ENCODE results near the gene CD79A. TPM values are rescaled to one million over a fixed set of nuclear protein-coding genes. Genes with fewer than 3 reads are reported as not detected.

Gene CD79A
- total and polyA plus RNA-seq, 2 donors (not counting 3 experiments of a cell fraction or from before 2014, with no cell fraction given) = 0.32 TPM; not detected in 1

DNA sequence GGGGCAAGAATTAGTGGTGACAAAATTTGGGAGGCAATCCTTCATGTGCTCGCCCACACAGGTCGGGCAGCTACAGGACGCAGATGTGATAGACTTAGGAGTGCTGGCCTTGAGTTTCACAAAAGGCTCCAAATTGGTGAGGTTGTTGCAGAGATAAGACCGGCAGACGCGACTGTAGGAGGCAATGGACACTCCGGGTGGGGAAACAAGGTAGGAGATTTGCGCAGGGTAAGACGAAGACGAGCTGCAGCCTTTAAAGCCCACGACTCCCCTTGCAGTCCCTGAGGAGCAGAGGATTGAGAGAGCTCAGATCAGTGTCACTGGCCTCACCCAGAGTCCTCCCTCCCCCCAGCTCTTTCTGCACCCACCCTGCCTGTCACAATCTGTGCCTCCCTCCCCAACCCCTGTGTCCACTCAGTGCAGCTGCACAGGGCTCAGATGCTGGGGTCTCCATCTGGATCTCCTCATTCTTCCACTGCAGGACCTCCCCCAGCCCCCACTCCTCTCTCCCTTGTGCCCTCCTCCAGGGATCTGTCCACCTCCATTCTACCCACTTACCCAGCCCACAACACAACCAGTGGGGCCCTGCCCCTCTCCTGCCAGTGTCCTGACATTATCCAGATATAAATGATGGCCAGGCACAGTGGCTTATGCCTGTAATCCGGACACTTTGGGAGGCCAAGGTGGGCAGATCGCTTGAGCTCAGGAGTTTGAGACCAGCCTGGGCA, 38.9 kb upstream of the CD79A start:
- H3K9me1 ChIP-seq (replicated peaks; ENCODE audit: control insufficient read depth, extremely low read depth, insufficient read depth, low read length) = no peaks in the 10 kb centered on the region
- no peak overlapping the region for H2AFZ ChIP-seq (ENCODE audit: low read depth, low read length)
- BruUV-seq (replicated peaks) = no TSS peak
- intact Hi-C loops (cut with micrococcal nuclease) (loop anchor here (5.0 kb wide), 1 partner anchor 46 kb away; no protein-coding TSS in a partner anchor), dilution Hi-C loops (cut with MboI; ENCODE audit: extremely low pct_ligation_motif_present, low sequenced_read_pairs) (no loop called here)
- H3K9ac ChIP-seq (replicated peaks; ENCODE audit: extremely low read depth, insufficient read depth, low read length) = no peak overlapping the region
- TF ChIP-seq GATA2 (IDR thresholded peaks at IDR 0.05; ENCODE audit: insufficient read depth, insufficient read length, low read depth, low read length) (no peak), POLR2A (IDR thresholded peaks at IDR 0.05; ENCODE audit: low read depth, low read length) (no peak), MYC (IDR thresholded peaks at IDR 0.05; ENCODE audit: low read depth, low read length) (no peak), JUN (IDR thresholded peaks at IDR 0.05; ENCODE audit: borderline replicate concordance, insufficient read depth, insufficient read length, low read depth) (no peak), FOS (IDR thresholded peaks at IDR 0.05; ENCODE audit: borderline replicate concordance, insufficient read depth, low read length) (no peak)
- TF ChIP-seq, protein P1, sequence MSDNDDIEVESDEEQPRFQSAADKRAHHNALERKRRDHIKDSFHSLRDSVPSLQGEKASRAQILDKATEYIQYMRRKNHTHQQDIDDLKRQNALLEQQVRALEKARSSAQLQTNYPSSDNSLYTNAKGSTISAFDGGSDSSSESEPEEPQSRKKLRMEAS (IDR thresholded peaks at IDR 0.05; ENCODE audit: insufficient read depth, insufficient read length) = no peak
- peaks cover 0 to 2% of the 10 kb centered on the region in 2 experiments for H3K27me3 ChIP-seq (ENCODE audit: control insufficient read depth in 2 of 2, insufficient read depth in 2 of 2, low read length in 2 of 2)
- FAIRE-seq = no peak
- CTCF ChIA-PET = interaction anchor here (0.9 to 1.1 kb wide), 3 partner anchors 11 to 85 kb away, joined by 3 read pairs; no protein-coding TSS in a partner anchor
- H3K9me3 ChIP-seq (replicated peaks; ENCODE audit: control insufficient read depth, insufficient read depth, low read length) = no peaks in the 10 kb centered on the region
- H3K36me3 ChIP-seq (ENCODE audit: control insufficient read depth in 2 of 2, extremely low read depth in 1 of 2, insufficient read depth in 2 of 2, low read length in 2 of 2) = no peaks in the 10 kb centered on the region
- H3K4me1 ChIP-seq (ENCODE audit: control insufficient read depth, extremely low read depth, insufficient read depth, low read length) = no peaks in the 10 kb centered on the region
- DNase-seq (ENCODE audit: low read depth, low spot score) = no peak
- H3K27ac ChIP-seq (ENCODE audit: insufficient read depth, low read depth, low read length) = no peak overlapping the region
- POLR2A ChIA-PET = no interaction called here
- H4K20me1 ChIP-seq (replicated peaks; ENCODE audit: control insufficient read depth, extremely low read depth, insufficient read depth, low read length) = no peaks in the 10 kb centered on the region
- no peak overlapping the region for H3K4me2 ChIP-seq (ENCODE audit: insufficient read depth, low read length)
- H3K4me3 ChIP-seq (replicated peaks in 1 of 3; ENCODE audit: insufficient read depth in 1 of 3, low read depth in 1 of 3, low read length in 3 of 3) = no peak overlapping the region
- H3K79me2 ChIP-seq (ENCODE audit: control insufficient read depth, insufficient read depth, low read length) = no peaks in the 10 kb centered on the region

- Histone ChIP-seq H3K27me3 (ENCODE audit: control insufficient read depth in 2 of 2, insufficient read depth in 2 of 2, low read length in 2 of 2) (peaks cover 0 to 2% of the 10 kb centered on the region in 2 experiments), H3K9me1 (replicated peaks; ENCODE audit: control insufficient read depth, extremely low read depth, insufficient read depth, low read length) (no peaks in the 10 kb centered on the region), H3K4me3 (replicated peaks in 1 of 3; ENCODE audit: insufficient read depth in 1 of 3, low read depth in 1 of 3, low read length in 3 of 3) (no peak overlapping the region), H3K27ac (ENCODE audit: insufficient read depth, low read depth, low read length) (no peak overlapping the region), H3K36me3 (ENCODE audit: control insufficient read depth in 2 of 2, extremely low read depth in 1 of 2, insufficient read depth in 2 of 2, low read length in 2 of 2) (no peaks in the 10 kb centered on the region), H3K9me3 (replicated peaks; ENCODE audit: control insufficient read depth, insufficient read depth, low read length) (no peaks in the 10 kb centered on the region), H3K4me2 (ENCODE audit: insufficient read depth, low read length) (no peak overlapping the region), H3K4me1 (ENCODE audit: control insufficient read depth, extremely low read depth, insufficient read depth, low read length) (no peaks in the 10 kb centered on the region), H2AFZ (ENCODE audit: low read depth, low read length) (no peak overlapping the region), H3K9ac (replicated peaks; ENCODE audit: extremely low read depth, insufficient read depth, low read length) (no peak overlapping the region), H3K79me2 (ENCODE audit: control insufficient read depth, insufficient read depth, low read length) (no peaks in the 10 kb centered on the region), H4K20me1 (replicated peaks; ENCODE audit: control insufficient read depth, extremely low read depth, insufficient read depth, low read length) (no peaks in the 10 kb centered on the region)
- intact Hi-C loops (cut with micrococcal nuclease) (loop anchor here (5.0 kb wide), 1 partner anchor 47 kb away; no protein-coding TSS in a partner anchor), dilution Hi-C loops (cut with MboI; ENCODE audit: extremely low pct_ligation_motif_present, low sequenced_read_pairs) (no loop called here)
- DNase-seq (ENCODE audit: low read depth, low spot score) = no peak
- no peak for FAIRE-seq
- ChIA-PET CTCF (interaction anchor here (1.1 kb wide), 1 partner anchor 12 kb away, joined by 3 read pairs; no protein-coding TSS in a partner anchor), POLR2A (no interaction called here)
- TF ChIP-seq, protein P1 (IDR thresholded peaks at IDR 0.05; ENCODE audit: insufficient read depth, insufficient read length) = no peak
- TF ChIP-seq MYC (IDR thresholded peaks at IDR 0.05; ENCODE audit: low read depth, low read length) (no peak), POLR2A (IDR thresholded peaks at IDR 0.05; ENCODE audit: low read depth, low read length) (no peak), POLR2AphosphoS5 (IDR thresholded peaks at IDR 0.05; ENCODE audit: insufficient read depth, low read depth, low read length) (no peak), EZH2 (IDR thresholded peaks at IDR 0.05; ENCODE audit: borderline replicate concordance, low read depth, low read length, severe bottlenecking) (no peak), GATA2 (IDR thresholded peaks at IDR 0.05; ENCODE audit: insufficient read depth, insufficient read length, low read depth, low read length) (no peak), JUN (IDR thresholded peaks at IDR 0.05; ENCODE audit: borderline replicate concordance, insufficient read depth, insufficient read length, low read depth) (no peak), FOS (IDR thresholded peaks at IDR 0.05; ENCODE audit: borderline replicate concordance, insufficient read depth, low read length) (no peak), CTCF (IDR thresholded peaks at IDR 0.05; ENCODE audit: extremely low read depth in 1 of 2, insufficient read depth in 1 of 2, low read depth in 1 of 2, low read length in 2 of 2) (no peak)
- BruUV-seq (replicated peaks) = no TSS peak
Observed at GRCh38 chr19:41839211-41839610, 37.9 kb upstream of the CD79A start.
